GM23248 (cell line): Measurements from ENCODE around the gene AIP.

Source experiments
- EZH2 ChIP-seq: fragments of 200-600 bp; sonication (generic); IDR thresholded peaks from 2 replicates; pipeline ENCODE4 v1.6.1; 2018; ENCODE audit warnings: antibody characterized with exemption, mild to moderate bottlenecking; ENCODE audit not compliant: insufficient read depth, poor library complexity, severe bottlenecking
- EZH2phosphoT487 ChIP-seq: fragments of 200-600 bp; sonication (generic); IDR thresholded peaks from 2 replicates; pipeline ENCODE4 v1.6.1; 2018; ENCODE audit warnings: antibody characterized with exemption, moderate library complexity, mild to moderate bottlenecking, low read depth; ENCODE audit not compliant: insufficient read depth

DNA sequence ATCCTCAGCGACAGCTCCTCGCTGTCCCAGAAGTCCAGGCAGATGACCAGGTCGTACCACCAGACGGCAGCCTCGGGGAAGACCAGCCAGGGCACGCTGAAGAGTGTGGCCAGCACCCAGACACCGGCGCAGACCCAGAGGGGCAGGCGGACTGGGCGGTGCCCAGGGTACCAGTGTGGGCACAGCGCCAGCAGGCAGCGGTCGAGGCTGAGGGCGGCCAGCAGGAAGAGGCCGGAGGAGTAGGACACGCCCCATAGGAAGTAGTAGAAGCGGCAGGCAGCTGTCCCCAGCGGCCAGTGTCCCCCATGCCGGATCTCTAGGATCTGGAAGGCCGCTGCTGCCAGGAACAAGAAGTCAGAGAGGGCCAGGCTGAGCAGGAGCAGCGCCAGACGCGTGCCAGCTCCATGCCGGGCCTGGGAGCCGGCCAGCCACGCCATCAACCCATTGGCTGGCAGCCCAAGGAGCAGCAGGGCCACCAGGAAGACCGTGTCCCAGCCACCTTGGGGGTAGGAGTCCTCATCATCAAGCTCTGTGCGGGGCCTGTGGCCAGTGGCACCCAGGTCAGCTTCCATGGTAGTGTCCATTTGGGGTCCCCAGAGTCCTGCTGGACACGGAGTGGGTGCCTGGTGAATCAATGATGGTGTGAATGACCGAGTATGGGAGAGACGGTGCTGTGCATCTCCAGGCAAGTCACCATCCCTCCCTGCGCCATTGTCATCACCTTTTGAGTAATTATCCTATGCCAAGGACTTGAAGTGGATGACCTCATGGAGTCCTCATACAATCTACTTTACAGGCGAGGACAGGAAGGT lies 30.5 kb upstream of the AIP start, which contains the start of gene GPR152:
- TF ChIP-seq EZH2 (no peak), EZH2phosphoT487 (no peak)
